Neural cell (in vitro differentiated cells): ENCODE data around the gene TMEM132A. TPM values are rescaled to one million over a fixed set of nuclear protein-coding genes. Genes with fewer than 3 reads are reported as not detected.

Experiments used
- H2AFZ ChIP-seq: fragments of 200-600, 300-800 bp; sonication (generic), shearing (Covaris generic); 2 replicates; pipeline ENCODE4 v1.6.0; 2014; ENCODE audit warnings: low read depth, mild to moderate bottlenecking, antibody characterized with exemption, low read length, moderate library complexity
- H3F3A ChIP-seq: fragments of 200-600 bp; shearing (Covaris generic); 2 replicates; pipeline ENCODE4 v1.6.1; 2016; ENCODE audit warnings: mild to moderate bottlenecking, moderate library complexity, mixed read lengths, antibody characterized with exemption, low read length; ENCODE audit not compliant: insufficient read depth, poor library complexity, severe bottlenecking
- H3K27ac ChIP-seq: fragments of 200-600, 300-800 bp; sonication (generic), shearing (Covaris generic); 2 replicates; pipeline ENCODE4 v1.5.1; 2014; ENCODE audit warnings: mild to moderate bottlenecking, low read length, moderate library complexity
- H3K27me3 ChIP-seq: fragments of 300-800, 200-600 bp; sonication (generic), shearing (Covaris generic); 2 replicates; pipeline ENCODE4 v1.6.0; 2014; ENCODE audit warnings: mild to moderate bottlenecking, low read depth, low read length, moderate library complexity; ENCODE audit not compliant: insufficient read depth
- H3K36me3 ChIP-seq: fragments of 300-800, 200-600 bp; sonication (generic), shearing (Covaris generic); 2 replicates; pipeline ENCODE4 v1.5.1; 2014; ENCODE audit warnings: mild to moderate bottlenecking, antibody characterized with exemption, low read length, moderate library complexity; ENCODE audit not compliant: insufficient read depth
- H3K4me2 ChIP-seq: fragments of 300-800, 200-600 bp; sonication (generic), shearing (Covaris generic); 2 replicates; pipeline ENCODE4 v1.6.0; 2014; ENCODE audit warnings: mild to moderate bottlenecking, low read length
- H3K4me3 ChIP-seq: fragments of 300-800, 200-600 bp; sonication (generic), shearing (Covaris generic); 2 replicates; pipeline ENCODE4 v1.5.1; 2014; ENCODE audit warnings: mild to moderate bottlenecking, low read length, moderate library complexity
- H3K79me2 ChIP-seq: fragments of 200-600 bp; shearing (Covaris generic); replicated peaks from 2 replicates; pipeline ENCODE4 v1.6.0; 2014; ENCODE audit warnings: mild to moderate bottlenecking, low read length, moderate library complexity; ENCODE audit not compliant: insufficient read depth
- H3K9ac ChIP-seq: fragments of 300-800, 200-600 bp; sonication (generic), shearing (Covaris generic); 2 replicates; pipeline ENCODE4 v1.6.1; 2016; ENCODE audit warnings: mild to moderate bottlenecking, low read length, mixed read lengths
- H3K9me2 ChIP-seq: fragments of 200-600 bp; shearing (Covaris generic); 2 replicates; pipeline ENCODE4 v1.6.1; 2016; ENCODE audit warnings: mild to moderate bottlenecking, low read length, mixed read lengths; ENCODE audit not compliant: insufficient read depth
- H3K9me3 ChIP-seq: fragments of 200-600, 300-800 bp; sonication (generic), shearing (Covaris generic); 2 replicates; pipeline ENCODE4 v1.6.1; 2016; ENCODE audit warnings: mild to moderate bottlenecking, mixed run types, low read length, moderate library complexity, mixed read lengths
- H4K20me1 ChIP-seq: fragments of 200-600 bp; shearing (Covaris generic); 2 replicates; pipeline ENCODE4 v1.6.1; 2016; ENCODE audit warnings: mild to moderate bottlenecking, mixed run types; ENCODE audit not compliant: insufficient read depth
- EP300 ChIP-seq: fragments of 450-650 bp; conservative IDR thresholded peaks from 2 replicates; pipeline ENCODE4 v1.6.1; 2014; ENCODE audit warnings: antibody characterized with exemption, mild to moderate bottlenecking, moderate library complexity; ENCODE audit not compliant: poor library complexity, severe bottlenecking
- EZH2 ChIP-seq: fragments of 200-600, 300-800 bp; shearing (Covaris generic), sonication (generic); IDR thresholded peaks from 2 replicates; pipeline ENCODE4 v1.6.1; 2014; ENCODE audit warnings: antibody characterized with exemption, low read length, borderline replicate concordance, mild to moderate bottlenecking; ENCODE audit not compliant: insufficient read depth, poor library complexity, severe bottlenecking
- MXI1 ChIP-seq: fragments of 450-650 bp; conservative IDR thresholded peaks from 2 replicates; pipeline ENCODE4 v1.6.1; 2014; ENCODE audit warnings: antibody characterized with exemption, mild to moderate bottlenecking; ENCODE audit not compliant: poor library complexity, severe bottlenecking
- POLR2AphosphoS5 ChIP-seq: IDR thresholded peaks from 2 replicates; pipeline ENCODE4 v1.6.1; 2012
- RAD21 ChIP-seq: fragments of 450-650 bp; conservative IDR thresholded peaks from 2 replicates; pipeline ENCODE4 v1.6.1; 2014; ENCODE audit warnings: antibody characterized with exemption, mild to moderate bottlenecking, moderate library complexity
- SMC3 ChIP-seq: fragments of 450-650 bp; conservative IDR thresholded peaks from 2 replicates; pipeline ENCODE4 v1.6.1; 2014; ENCODE audit warnings: antibody characterized with exemption, mild to moderate bottlenecking, moderate library complexity; ENCODE audit not compliant: poor library complexity
- TAF1 ChIP-seq: IDR thresholded peaks from 2 replicates; pipeline ENCODE4 v1.6.1; 2012; ENCODE audit warnings: low read depth
- polyA plus RNA-seq: library from polyadenylated mRNA; depleted of rRNA; stranded (reverse); fragments of >200 nt; gene quantifications from 2 replicates; pipeline ENCODE4 v1.2.3, GENCODE V29; 2014
- TF ChIP-seq, protein P1 (sequence below): fragments of 450-650 bp; IDR thresholded peaks from 2 replicates; pipeline ENCODE4 v1.5.1; 2014; ENCODE audit warnings: antibody characterized with exemption, mild to moderate bottlenecking, moderate library complexity; ENCODE audit not compliant: poor library complexity, severe bottlenecking
- TF ChIP-seq, protein P2 (sequence below): IDR thresholded peaks from 2 replicates; pipeline ENCODE4 v1.6.1; 2012; ENCODE audit warnings: borderline replicate concordance

The TMEM132A gene
- polyA plus RNA-seq, 1 donor from 2014 or later, result 215 TPM

DNA sequence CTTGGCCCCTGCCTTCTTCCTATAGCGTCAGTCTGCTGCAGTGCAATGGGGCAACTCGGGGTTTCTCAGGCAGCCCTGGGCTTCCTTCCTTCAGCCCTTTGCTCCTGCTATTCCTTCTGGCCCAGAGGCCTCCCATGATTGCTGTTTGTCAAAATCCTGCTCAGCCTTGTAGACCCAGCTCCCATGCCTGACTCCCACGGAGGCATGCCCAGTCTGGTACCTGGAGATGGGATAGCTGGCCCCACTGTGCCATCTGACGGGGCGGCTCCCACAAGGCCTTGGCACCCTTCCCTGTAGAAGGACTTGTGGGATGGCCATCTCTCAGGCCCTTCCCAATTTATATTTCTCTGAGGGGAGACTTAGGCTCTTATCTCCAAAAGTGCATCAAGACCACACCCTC lies 46.6 kb downstream of the TMEM132A start:
- Histone ChIP-seq H4K20me1 (no peaks in the 10 kb centered on the region), H3K4me3 (no peak overlapping the region), H3K79me2 (no peaks in the 10 kb centered on the region), H3F3A (no peaks in the 10 kb centered on the region), H3K27ac (no peak overlapping the region), H2AFZ (no peak overlapping the region), H3K9me2 (no peaks in the 10 kb centered on the region), H3K27me3 (no peaks in the 10 kb centered on the region), H3K9me3 (no peaks in the 10 kb centered on the region), H3K4me2 (no peak overlapping the region), H3K36me3 (no peaks in the 10 kb centered on the region), H3K9ac (no peak overlapping the region)
- TF ChIP-seq SMC3 (no peak), POLR2AphosphoS5 (no peak), TAF1 (no peak), MXI1 (no peak), RAD21 (no peak)

DNA sequence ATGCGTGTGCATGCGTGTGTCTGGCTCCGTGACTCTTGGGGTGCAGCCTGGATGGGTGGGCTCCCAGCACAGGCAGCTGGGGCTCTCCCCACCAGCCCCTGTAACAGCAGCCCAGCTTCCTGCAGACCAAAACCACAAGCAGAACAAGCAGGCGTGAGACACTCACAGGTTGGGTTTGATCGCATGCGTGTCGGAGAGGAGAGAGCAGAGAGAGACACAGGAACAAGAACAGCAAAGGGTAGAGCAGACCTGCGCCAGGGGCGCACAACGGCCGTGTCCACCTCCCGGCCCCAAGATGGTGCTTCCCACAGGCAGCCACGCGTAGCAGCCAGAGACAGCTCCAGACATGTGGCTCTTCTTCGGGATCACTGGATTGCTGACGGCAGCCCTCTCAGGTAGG lies 47.3 kb downstream of the TMEM132A start, which contains the start of gene CD6:
Gene CD6 (plus strand): TSS at position 161 of the 400 bp plus-strand sequence. CDS start 186 bp downstream, at position 347.
- Histone ChIP-seq H3K27me3 (no peaks in the 10 kb centered on the region), H3K4me3 (no peak within 1 kb of the TSS), H3K36me3 (no peaks in the 10 kb centered on the region), H4K20me1 (no peaks in the 10 kb centered on the region), H3F3A (no peaks in the 10 kb centered on the region), H3K79me2 (no peaks in the 10 kb centered on the region), H3K27ac (no peak within 1 kb of the TSS), H3K4me2 (no peak within 1 kb of the TSS), H2AFZ (no peak within 1 kb of the TSS), H3K9me2 (no peaks in the 10 kb centered on the region), H3K9ac (no peak within 1 kb of the TSS), H3K9me3 (no peaks in the 10 kb centered on the region)
- TF ChIP-seq SMC3, result no peak
- no peak for TF ChIP-seq EP300
- TF ChIP-seq, protein P1, sequence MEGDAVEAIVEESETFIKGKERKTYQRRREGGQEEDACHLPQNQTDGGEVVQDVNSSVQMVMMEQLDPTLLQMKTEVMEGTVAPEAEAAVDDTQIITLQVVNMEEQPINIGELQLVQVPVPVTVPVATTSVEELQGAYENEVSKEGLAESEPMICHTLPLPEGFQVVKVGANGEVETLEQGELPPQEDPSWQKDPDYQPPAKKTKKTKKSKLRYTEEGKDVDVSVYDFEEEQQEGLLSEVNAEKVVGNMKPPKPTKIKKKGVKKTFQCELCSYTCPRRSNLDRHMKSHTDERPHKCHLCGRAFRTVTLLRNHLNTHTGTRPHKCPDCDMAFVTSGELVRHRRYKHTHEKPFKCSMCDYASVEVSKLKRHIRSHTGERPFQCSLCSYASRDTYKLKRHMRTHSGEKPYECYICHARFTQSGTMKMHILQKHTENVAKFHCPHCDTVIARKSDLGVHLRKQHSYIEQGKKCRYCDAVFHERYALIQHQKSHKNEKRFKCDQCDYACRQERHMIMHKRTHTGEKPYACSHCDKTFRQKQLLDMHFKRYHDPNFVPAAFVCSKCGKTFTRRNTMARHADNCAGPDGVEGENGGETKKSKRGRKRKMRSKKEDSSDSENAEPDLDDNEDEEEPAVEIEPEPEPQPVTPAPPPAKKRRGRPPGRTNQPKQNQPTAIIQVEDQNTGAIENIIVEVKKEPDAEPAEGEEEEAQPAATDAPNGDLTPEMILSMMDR, result no peak
- no peak for TF ChIP-seq MXI1
- no peak for TF ChIP-seq POLR2AphosphoS5
- no peak for TF ChIP-seq RAD21
- TF ChIP-seq EZH2, result no peak
- TF ChIP-seq TAF1, result no peak
- TF ChIP-seq, protein P2, sequence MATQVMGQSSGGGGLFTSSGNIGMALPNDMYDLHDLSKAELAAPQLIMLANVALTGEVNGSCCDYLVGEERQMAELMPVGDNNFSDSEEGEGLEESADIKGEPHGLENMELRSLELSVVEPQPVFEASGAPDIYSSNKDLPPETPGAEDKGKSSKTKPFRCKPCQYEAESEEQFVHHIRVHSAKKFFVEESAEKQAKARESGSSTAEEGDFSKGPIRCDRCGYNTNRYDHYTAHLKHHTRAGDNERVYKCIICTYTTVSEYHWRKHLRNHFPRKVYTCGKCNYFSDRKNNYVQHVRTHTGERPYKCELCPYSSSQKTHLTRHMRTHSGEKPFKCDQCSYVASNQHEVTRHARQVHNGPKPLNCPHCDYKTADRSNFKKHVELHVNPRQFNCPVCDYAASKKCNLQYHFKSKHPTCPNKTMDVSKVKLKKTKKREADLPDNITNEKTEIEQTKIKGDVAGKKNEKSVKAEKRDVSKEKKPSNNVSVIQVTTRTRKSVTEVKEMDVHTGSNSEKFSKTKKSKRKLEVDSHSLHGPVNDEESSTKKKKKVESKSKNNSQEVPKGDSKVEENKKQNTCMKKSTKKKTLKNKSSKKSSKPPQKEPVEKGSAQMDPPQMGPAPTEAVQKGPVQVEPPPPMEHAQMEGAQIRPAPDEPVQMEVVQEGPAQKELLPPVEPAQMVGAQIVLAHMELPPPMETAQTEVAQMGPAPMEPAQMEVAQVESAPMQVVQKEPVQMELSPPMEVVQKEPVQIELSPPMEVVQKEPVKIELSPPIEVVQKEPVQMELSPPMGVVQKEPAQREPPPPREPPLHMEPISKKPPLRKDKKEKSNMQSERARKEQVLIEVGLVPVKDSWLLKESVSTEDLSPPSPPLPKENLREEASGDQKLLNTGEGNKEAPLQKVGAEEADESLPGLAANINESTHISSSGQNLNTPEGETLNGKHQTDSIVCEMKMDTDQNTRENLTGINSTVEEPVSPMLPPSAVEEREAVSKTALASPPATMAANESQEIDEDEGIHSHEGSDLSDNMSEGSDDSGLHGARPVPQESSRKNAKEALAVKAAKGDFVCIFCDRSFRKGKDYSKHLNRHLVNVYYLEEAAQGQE, result no peak
